Caco-2 (cell line): ENCODE results near the gene PAM16. TPM values are rescaled to one million over a fixed set of nuclear protein-coding genes. Genes with fewer than 3 reads are reported as not detected.

ENCODE experiments used
- BruUV-seq: library from RNA; stranded (reverse); fragments of 400-500 nt; replicated peaks from 2 replicates; lab custom pipeline; 2021; lab: Mats Ljungman, UMichigan
- CTCF ChIA-PET: fragments of 300-600 bp; sonication (Branson Sonifier 250); formaldehyde crosslinking; loops from one replicate; lab custom pipeline; 2022; ENCODE audit warnings: antibody characterized with exemption; lab: Charles Lee
- POLR2A ChIA-PET: fragments of 300-600 bp; sonication (Branson Sonifier 250); formaldehyde crosslinking; loops from one replicate; lab custom pipeline; 2022; ENCODE audit warnings: antibody characterized with exemption; lab: Charles Lee
- DNase-seq, 2 experiments: peaks; one replicate each; pipeline versions ENCODE4 v3.0.0 to v3.0.0-alpha.2; 2020 to 2022
- H3K27me3 ChIP-seq: replicated peaks from 2 replicates; pipeline ENCODE4 v1.6.0; 2011; ENCODE audit warnings: low read length; ENCODE audit not compliant: control insufficient read depth, insufficient read depth
- H3K36me3 ChIP-seq: 2 replicates; pipeline ENCODE4 v1.5.1; 2011; ENCODE audit warnings: low read length; ENCODE audit not compliant: control insufficient read depth, insufficient read depth
- H3K4me1 ChIP-seq: fragments of 250-450 bp; sonication (Bioruptor Pico); 2 replicates; pipeline ENCODE4 v1.5.1; 2020; ENCODE audit warnings: mild to moderate bottlenecking
- H3K4me3 ChIP-seq: 2 replicates; pipeline ENCODE4 v1.5.1; 2011; ENCODE audit warnings: low read depth, mild to moderate bottlenecking, control low read depth, low read length
- H3K9me3 ChIP-seq: fragments of 250-450 bp; sonication (Bioruptor Pico); 2 replicates; pipeline ENCODE4 v1.5.1; 2020; ENCODE audit warnings: mild to moderate bottlenecking, moderate library complexity
- H3K27ac Mint-ChIP-seq: one replicate; pipeline ENCODE4 v1.8.0; 2022; ENCODE audit warnings: mixed read lengths; ENCODE audit not compliant: unreplicated experiment
- H3K27me3 Mint-ChIP-seq: one replicate; pipeline ENCODE4 v1.8.0; 2022; ENCODE audit warnings: mixed read lengths; ENCODE audit not compliant: insufficient read depth, unreplicated experiment
- H3K36me3 Mint-ChIP-seq: one replicate; pipeline ENCODE4 v1.8.0; 2022; ENCODE audit warnings: mild to moderate bottlenecking, mixed read lengths; ENCODE audit not compliant: insufficient read depth, unreplicated experiment
- H3K4me1 Mint-ChIP-seq: one replicate; pipeline ENCODE4 v1.8.0; 2022; ENCODE audit warnings: low read depth, mixed read lengths; ENCODE audit not compliant: unreplicated experiment
- H3K4me3 Mint-ChIP-seq: one replicate; pipeline ENCODE4 v1.8.0; 2022; ENCODE audit warnings: mild to moderate bottlenecking, moderate library complexity, mixed read lengths; ENCODE audit not compliant: unreplicated experiment
- H3K9me3 Mint-ChIP-seq: one replicate; pipeline ENCODE4 v1.8.0; 2022; ENCODE audit warnings: mixed read lengths; ENCODE audit not compliant: unreplicated experiment
- CTCF ChIP-seq, 2 experiments: fragments of 200-600 bp in 1 of 2; IDR thresholded peaks; 1 replicate in 1 of 2; 2 replicates in 1 of 2; pipeline versions ENCODE4 v1.5.1 to v1.8.0; 2011 to 2022; ENCODE audit warnings: antibody characterized with exemption in 1 of 2, control low read depth in 1 of 2, inconsistent platforms in 1 of 2, low read depth in 1 of 2, low read length in 1 of 2, mild to moderate bottlenecking in 1 of 2, moderate library complexity in 1 of 2; ENCODE audit not compliant: insufficient read depth in 1 of 2, severe bottlenecking in 1 of 2, unreplicated experiment in 1 of 2
- intact Hi-C: fragments of 100-400 bp; cut with micrococcal nuclease; formaldehyde crosslinking; loops from one replicate; pipeline ENCODE4 v1.10.0; 2022; ENCODE audit not compliant: unreplicated experiment
- total RNA-seq: library from RNA; stranded (reverse); gene quantifications from 2 replicates; pipeline ENCODE4 v1.2.3, GENCODE V29; 2022

PAM16 gene
- total RNA-seq, 1 experiment from 2014 or later = 74.1 TPM

- ChIA-PET POLR2A (no interaction called here), CTCF (interaction anchor here (0.6 to 1.6 kb wide), 2 partner anchors 12 to 15 kb away, joined by 5 read pairs; no protein-coding TSS in a partner anchor)
- Mint-ChIP-seq H3K27me3 (no peaks in the 10 kb centered on the region), H3K9me3 (no peaks in the 10 kb centered on the region), H3K4me1 (no peaks in the 10 kb centered on the region), H3K27ac (no peak overlapping the region), H3K4me3 (no peak overlapping the region), H3K36me3 (no peaks in the 10 kb centered on the region)
- H3K9me3 ChIP-seq = no peaks in the 10 kb centered on the region
- no peak overlapping the region for H3K4me3 ChIP-seq
- H3K27me3 ChIP-seq = no peaks in the 10 kb centered on the region
- intact Hi-C loops = no loop called here
- DNase-seq = no peak
- BruUV-seq = no TSS peak
- TF ChIP-seq CTCF (IDR thresholded peaks at IDR 0.05; ENCODE audit: insufficient read depth in 1 of 2, low read depth in 1 of 2, low read length in 1 of 2, severe bottlenecking in 1 of 2, unreplicated experiment in 1 of 2) = no peak
- H3K36me3 ChIP-seq = peaks cover 1% of the 10 kb centered on the region
- H3K4me1 ChIP-seq = peaks cover 13% of the 10 kb centered on the region
Observed at GRCh38 chr16:4390266-4391260, 39.4 kb upstream of the PAM16 start.

- Histone ChIP-seq H3K4me1 (peaks cover 13% of the 10 kb centered on the region), H3K9me3 (no peaks in the 10 kb centered on the region), H3K27me3 (no peaks in the 10 kb centered on the region), H3K36me3 (no peaks in the 10 kb centered on the region), H3K4me3 (no peak overlapping the region)
- no peaks in the 10 kb centered on the region for H3K9me3 Mint-ChIP-seq
- H3K4me3 Mint-ChIP-seq = no peak overlapping the region
- H3K4me1 Mint-ChIP-seq = no peaks in the 10 kb centered on the region
- no peak overlapping the region for H3K27ac Mint-ChIP-seq
- ChIA-PET POLR2A (no interaction called here), CTCF (interaction anchor here (0.6 to 1.6 kb wide), 3 partner anchors 13 to 1627 kb away, joined by 3 to 5 read pairs (median 3); no protein-coding TSS in a partner anchor)
- H3K27me3 Mint-ChIP-seq = no peaks in the 10 kb centered on the region
- no peak for TF ChIP-seq CTCF (IDR thresholded peaks at IDR 0.05; ENCODE audit: insufficient read depth in 1 of 2, low read depth in 1 of 2, low read length in 1 of 2, severe bottlenecking in 1 of 2, unreplicated experiment in 1 of 2)
- intact Hi-C loops = no loop called here
- peaks cover 5% of the 10 kb centered on the region for H3K36me3 Mint-ChIP-seq
- DNase-seq = no peak
- no TSS peak for BruUV-seq
Observed at GRCh38 chr16:4389051-4389955, 38.2 kb upstream of the PAM16 start.
